ENCODE results near the gene COG1.

The COG1 gene

DNA sequence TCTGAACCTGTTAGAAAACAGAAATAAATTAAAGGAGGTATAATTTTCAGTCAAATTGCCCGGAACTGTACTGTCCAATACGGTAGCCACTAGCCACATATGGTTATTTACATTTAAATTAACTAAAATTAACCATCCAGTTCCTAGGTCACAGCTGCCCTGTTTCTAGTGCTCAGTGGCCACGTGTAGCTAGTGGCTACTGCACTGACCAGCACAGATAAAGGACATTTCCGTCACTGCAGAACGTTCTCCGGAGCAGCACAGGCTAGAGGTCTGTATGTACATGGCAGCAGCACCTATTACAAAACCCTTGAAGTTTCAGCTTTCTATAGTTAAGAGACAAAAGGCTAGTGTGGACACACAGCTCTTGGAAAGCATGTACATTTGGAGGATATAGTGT lies 35.1 kb downstream of the COG1 start:
- Histone ChIP-seq H2BK5ac (ENCODE audit: low read depth, low read length, poor library complexity, severe bottlenecking) (no peak overlapping the region), H2BK120ac (ENCODE audit: low read depth, low read length) (no peak overlapping the region), H3K4me1 (ENCODE audit: control insufficient read depth, insufficient read depth, low read depth, low read length) (peaks cover 13% of the 10 kb centered on the region), H2BK15ac (ENCODE audit: low read depth, poor library complexity, severe bottlenecking) (no peak overlapping the region), H3K4ac (ENCODE audit: low read depth in 1 of 2, low read length in 2 of 2) (no peak overlapping the region), H3K14ac (ENCODE audit: low read length in 2 of 2) (no peak overlapping the region), H3K18ac (ENCODE audit: low read depth in 1 of 2, low read length in 2 of 2) (peak overlapping the region in 1 of 2 experiments; percentile 44), H3K9me3 (ENCODE audit: control insufficient read depth, low read length) (no peaks in the 10 kb centered on the region), H3K23ac (ENCODE audit: low read length in 2 of 2) (no peak overlapping the region), H4K91ac (ENCODE audit: low read length) (no peak overlapping the region), H3K4me3 (ENCODE audit: insufficient read depth in 1 of 2, low read depth in 1 of 2, low read length in 2 of 2) (peak overlapping the region in 1 of 2 experiments; percentile 42), H2AFZ (ENCODE audit: low read depth, low read length) (no peak overlapping the region), H3K9ac (ENCODE audit: low read length) (peak overlapping the region; percentile 46), H3K79me1 (replicated peaks; ENCODE audit: low read length, poor library complexity, severe bottlenecking) (peaks cover 4% of the 10 kb centered on the region), H4K8ac (ENCODE audit: low read length) (no peak overlapping the region), H2BK12ac (ENCODE audit: low read length in 2 of 2) (no peak overlapping the region), H3K27me3 (ENCODE audit: control insufficient read depth in 1 of 2, insufficient read depth in 1 of 2, low read length in 2 of 2) (no peaks in the 10 kb centered on the region), H3K27ac (ENCODE audit: low read length, poor library complexity, severe bottlenecking) (no peak overlapping the region), H3K36me3 (ENCODE audit: control insufficient read depth in 1 of 2, insufficient read depth in 2 of 2, low read depth in 1 of 2, low read length in 2 of 2) (peaks cover under 1 to 3% of the 10 kb centered on the region in 2 experiments), H2AK5ac (ENCODE audit: low read length, severe bottlenecking) (no peak overlapping the region), H3K4me2 (ENCODE audit: low read length, poor library complexity, severe bottlenecking) (no peak overlapping the region)
- WGBS = 69% methylated on average over 4 of the region's 6 CpGs
- peak; percentile 21 for DNase-seq

DNA sequence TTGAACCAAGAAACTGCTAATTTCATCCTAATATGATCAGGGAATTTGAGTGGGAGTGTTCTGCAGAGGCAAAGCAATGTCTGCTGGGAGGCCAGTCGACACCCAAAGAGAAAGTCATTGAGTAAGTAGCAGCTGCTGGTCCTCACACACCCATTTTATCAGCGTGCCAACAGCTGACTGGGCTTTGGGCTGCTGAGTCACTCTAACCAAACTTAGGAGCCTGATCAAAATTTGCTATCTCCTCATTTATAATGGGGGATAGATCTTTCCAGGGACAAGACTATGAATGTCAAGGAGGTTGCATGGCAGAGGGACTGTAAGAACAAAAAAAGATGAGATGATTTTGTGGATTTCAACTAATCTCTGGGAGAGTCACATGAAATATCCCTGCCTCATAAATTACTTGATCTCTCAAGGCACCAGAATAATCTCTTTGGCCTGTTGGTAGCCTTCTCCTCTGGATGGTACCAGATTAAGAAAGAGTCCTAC lies 35.9 kb downstream of the COG1 start:
- no peaks in the 10 kb centered on the region for H3K9me3 ChIP-seq (ENCODE audit: control insufficient read depth, low read length)
- H3K4me2 ChIP-seq (ENCODE audit: low read length, poor library complexity, severe bottlenecking) = no peak overlapping the region
- no peak overlapping the region for H2BK120ac ChIP-seq (ENCODE audit: low read depth, low read length)
- H3K27me3 ChIP-seq (ENCODE audit: control insufficient read depth in 1 of 2, insufficient read depth in 1 of 2, low read length in 2 of 2) = no peaks in the 10 kb centered on the region
- no peak overlapping the region for H2BK5ac ChIP-seq (ENCODE audit: low read depth, low read length, poor library complexity, severe bottlenecking)
- peaks cover 0 to 3% of the 10 kb centered on the region in 2 experiments for H3K36me3 ChIP-seq (ENCODE audit: control insufficient read depth in 1 of 2, insufficient read depth in 2 of 2, low read depth in 1 of 2, low read length in 2 of 2)
- peak overlapping the region; percentile 66 for H3K27ac ChIP-seq (ENCODE audit: low read length, poor library complexity, severe bottlenecking)
- H2AFZ ChIP-seq (ENCODE audit: low read depth, low read length) = no peak overlapping the region
- H2BK15ac ChIP-seq (ENCODE audit: low read depth, poor library complexity, severe bottlenecking) = no peak overlapping the region
- no peak overlapping the region for H4K91ac ChIP-seq (ENCODE audit: low read length)
- H3K9ac ChIP-seq (ENCODE audit: low read length) = peak overlapping the region; percentile 50
- peak overlapping the region in 1 of 2 experiments; percentile 35 for H3K4ac ChIP-seq (ENCODE audit: low read depth in 1 of 2, low read length in 2 of 2)
- H3K4me3 ChIP-seq (ENCODE audit: insufficient read depth in 1 of 2, low read depth in 1 of 2, low read length in 2 of 2) = peak overlapping the region in 1 of 2 experiments; percentile 42
- H3K23ac ChIP-seq (ENCODE audit: low read length in 2 of 2) = no peak overlapping the region
- no peak overlapping the region for H2BK12ac ChIP-seq (ENCODE audit: low read length in 2 of 2)
- H3K4me1 ChIP-seq (ENCODE audit: control insufficient read depth, insufficient read depth, low read depth, low read length) = peaks cover 18% of the 10 kb centered on the region
- H3K18ac ChIP-seq (ENCODE audit: low read depth in 1 of 2, low read length in 2 of 2) = no peak overlapping the region
- no peak overlapping the region for H4K8ac ChIP-seq (ENCODE audit: low read length)
- WGBS = 0% methylated on average over 1 of the region's 2 CpGs
- H3K14ac ChIP-seq (ENCODE audit: low read length in 2 of 2) = no peak overlapping the region
- peak; percentile 87 for DNase-seq
- H2AK5ac ChIP-seq (ENCODE audit: low read length, severe bottlenecking) = no peak overlapping the region
- H3K79me1 ChIP-seq (replicated peaks; ENCODE audit: low read length, poor library complexity, severe bottlenecking) = peaks cover 5% of the 10 kb centered on the region

DNA sequence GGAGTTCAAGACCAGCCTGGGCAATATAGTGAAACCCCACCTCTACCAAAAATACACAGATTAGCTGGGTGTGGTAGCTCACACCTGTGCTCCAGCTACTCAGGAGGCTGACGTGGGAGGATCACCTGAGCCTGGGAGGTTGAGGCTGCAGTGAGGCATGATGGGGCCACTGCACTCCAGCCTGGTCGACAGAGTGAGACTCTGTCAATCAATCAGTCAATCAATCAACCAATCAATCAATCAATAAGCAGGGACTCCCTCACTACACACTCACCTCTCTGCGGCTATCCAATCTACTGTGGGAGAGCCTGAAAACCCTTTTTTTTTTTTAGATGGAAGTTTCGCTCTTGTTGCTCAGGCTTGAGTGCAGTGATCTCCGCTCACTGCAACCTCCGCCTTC lies 37.2 kb downstream of the COG1 start:
- Histone ChIP-seq H3K79me1 (replicated peaks; ENCODE audit: low read length, poor library complexity, severe bottlenecking) (peaks cover 10% of the 10 kb centered on the region), H3K14ac (ENCODE audit: low read length in 2 of 2) (no peak overlapping the region)

DNA sequence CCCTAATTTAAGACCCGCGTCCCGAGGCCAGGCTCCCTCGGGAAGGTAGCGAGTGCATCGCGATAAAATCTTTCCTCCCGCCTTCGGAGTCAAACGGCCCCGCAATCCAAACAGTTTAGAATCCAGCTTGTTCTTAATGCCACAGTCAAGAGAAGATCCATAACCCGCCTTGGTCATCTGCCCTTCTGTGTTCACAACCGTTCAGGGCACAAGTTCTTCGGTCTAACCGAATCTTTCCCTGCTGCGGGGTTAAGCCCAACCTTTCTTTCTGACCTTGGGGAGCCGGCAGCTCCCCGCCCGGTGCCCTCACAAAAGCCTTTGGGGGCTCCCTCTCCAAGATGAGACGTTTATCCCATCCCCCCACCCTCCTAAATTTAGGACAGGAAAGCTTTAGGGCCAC lies 38.5 kb downstream of the COG1 start:
- peak overlapping the region; percentile 46 for H3K27ac ChIP-seq (ENCODE audit: low read length, poor library complexity, severe bottlenecking)
- H4K8ac ChIP-seq (ENCODE audit: low read length) = no peak overlapping the region
- 0% methylated on average over 19 of the region's 20 CpGs for WGBS
- H2BK120ac ChIP-seq (ENCODE audit: low read depth, low read length) = peak overlapping the region; percentile 51
- H3K79me1 ChIP-seq (replicated peaks; ENCODE audit: low read length, poor library complexity, severe bottlenecking) = peaks cover 10% of the 10 kb centered on the region
- H3K14ac ChIP-seq (ENCODE audit: low read length in 2 of 2) = no peak overlapping the region
- peak overlapping the region; percentile 89 for H3K4me2 ChIP-seq (ENCODE audit: low read length, poor library complexity, severe bottlenecking)
- H3K9ac ChIP-seq (ENCODE audit: low read length) = peak overlapping the region; percentile 93
- no peak overlapping the region for H4K91ac ChIP-seq (ENCODE audit: low read length)
- H2BK12ac ChIP-seq (ENCODE audit: low read length in 2 of 2) = no peak overlapping the region
- no peak overlapping the region for H2BK5ac ChIP-seq (ENCODE audit: low read depth, low read length, poor library complexity, severe bottlenecking)
- no peak overlapping the region for H2AK5ac ChIP-seq (ENCODE audit: low read length, severe bottlenecking)
- H3K23ac ChIP-seq (ENCODE audit: low read length in 2 of 2) = peak overlapping the region; percentile 1 to 14
- H3K4me1 ChIP-seq (ENCODE audit: control insufficient read depth, insufficient read depth, low read depth, low read length) = peaks cover 13% of the 10 kb centered on the region
- peaks cover 3 to 15% of the 10 kb centered on the region in 2 experiments for H3K36me3 ChIP-seq (ENCODE audit: control insufficient read depth in 1 of 2, insufficient read depth in 2 of 2, low read depth in 1 of 2, low read length in 2 of 2)
- no peak overlapping the region for H2BK15ac ChIP-seq (ENCODE audit: low read depth, poor library complexity, severe bottlenecking)
- no peak overlapping the region for H3K4ac ChIP-seq (ENCODE audit: low read depth in 1 of 2, low read length in 2 of 2)
- H3K18ac ChIP-seq (ENCODE audit: low read depth in 1 of 2, low read length in 2 of 2) = peak overlapping the region; percentile 49 to 97
- DNase-seq = peak; percentile 62
- H3K9me3 ChIP-seq (ENCODE audit: control insufficient read depth, low read length) = no peaks in the 10 kb centered on the region
- H3K4me3 ChIP-seq (ENCODE audit: insufficient read depth in 1 of 2, low read depth in 1 of 2, low read length in 2 of 2) = peak overlapping the region; percentile 98 to 99
- H3K27me3 ChIP-seq (ENCODE audit: control insufficient read depth in 1 of 2, insufficient read depth in 1 of 2, low read length in 2 of 2) = no peaks in the 10 kb centered on the region
- H2AFZ ChIP-seq (ENCODE audit: low read depth, low read length) = no peak overlapping the region

More for the DNA sequence above, 37.2 kb downstream of the COG1 start:
- no peak for DNase-seq
- Histone ChIP-seq H3K9me3 (ENCODE audit: control insufficient read depth, low read length) (no peaks in the 10 kb centered on the region), H3K4ac (ENCODE audit: low read depth in 1 of 2, low read length in 2 of 2) (no peak overlapping the region), H3K4me3 (ENCODE audit: insufficient read depth in 1 of 2, low read depth in 1 of 2, low read length in 2 of 2) (no peak overlapping the region), H3K27me3 (ENCODE audit: control insufficient read depth in 1 of 2, insufficient read depth in 1 of 2, low read length in 2 of 2) (no peaks in the 10 kb centered on the region), H2BK15ac (ENCODE audit: low read depth, poor library complexity, severe bottlenecking) (no peak overlapping the region), H2BK120ac (ENCODE audit: low read depth, low read length) (no peak overlapping the region), H3K9ac (ENCODE audit: low read length) (no peak overlapping the region), H2AK5ac (ENCODE audit: low read length, severe bottlenecking) (no peak overlapping the region), H3K27ac (ENCODE audit: low read length, poor library complexity, severe bottlenecking) (no peak overlapping the region), H3K18ac (ENCODE audit: low read depth in 1 of 2, low read length in 2 of 2) (no peak overlapping the region), H2BK12ac (ENCODE audit: low read length in 2 of 2) (no peak overlapping the region), H4K8ac (ENCODE audit: low read length) (peak overlapping the region; percentile 46), H3K4me1 (ENCODE audit: control insufficient read depth, insufficient read depth, low read depth, low read length) (peaks cover 14% of the 10 kb centered on the region), H2BK5ac (ENCODE audit: low read depth, low read length, poor library complexity, severe bottlenecking) (no peak overlapping the region), H3K4me2 (ENCODE audit: low read length, poor library complexity, severe bottlenecking) (no peak overlapping the region), H3K36me3 (ENCODE audit: control insufficient read depth in 1 of 2, insufficient read depth in 2 of 2, low read depth in 1 of 2, low read length in 2 of 2) (peaks cover 3% of the 10 kb centered on the region in 2 experiments), H2AFZ (ENCODE audit: low read depth, low read length) (no peak overlapping the region), H4K91ac (ENCODE audit: low read length) (peak overlapping the region; percentile 29), H3K23ac (ENCODE audit: low read length in 2 of 2) (no peak overlapping the region)
- 96% methylated on average over 6 of the region's 6 CpGs for WGBS

Measured in mesenchymal stem cell (in vitro differentiated cells and primary cell).